Neural cell (in vitro differentiated cells): ENCODE measurements around the gene SMIM36.

Experiments
- CTCF ChIP-seq: fragments of 450-650 bp; IDR thresholded peaks from 2 replicates; pipeline ENCODE4 v1.5.1; 2014; ENCODE audit warnings: antibody characterized with exemption, mild to moderate bottlenecking, moderate library complexity; ENCODE audit not compliant: poor library complexity, severe bottlenecking
- EZH2 ChIP-seq: fragments of 200-600, 300-800 bp; shearing (Covaris generic), sonication (generic); IDR thresholded peaks from 2 replicates; pipeline ENCODE4 v1.6.1; 2014; ENCODE audit warnings: antibody characterized with exemption, low read length, borderline replicate concordance, mild to moderate bottlenecking; ENCODE audit not compliant: insufficient read depth, poor library complexity, severe bottlenecking

DNA sequence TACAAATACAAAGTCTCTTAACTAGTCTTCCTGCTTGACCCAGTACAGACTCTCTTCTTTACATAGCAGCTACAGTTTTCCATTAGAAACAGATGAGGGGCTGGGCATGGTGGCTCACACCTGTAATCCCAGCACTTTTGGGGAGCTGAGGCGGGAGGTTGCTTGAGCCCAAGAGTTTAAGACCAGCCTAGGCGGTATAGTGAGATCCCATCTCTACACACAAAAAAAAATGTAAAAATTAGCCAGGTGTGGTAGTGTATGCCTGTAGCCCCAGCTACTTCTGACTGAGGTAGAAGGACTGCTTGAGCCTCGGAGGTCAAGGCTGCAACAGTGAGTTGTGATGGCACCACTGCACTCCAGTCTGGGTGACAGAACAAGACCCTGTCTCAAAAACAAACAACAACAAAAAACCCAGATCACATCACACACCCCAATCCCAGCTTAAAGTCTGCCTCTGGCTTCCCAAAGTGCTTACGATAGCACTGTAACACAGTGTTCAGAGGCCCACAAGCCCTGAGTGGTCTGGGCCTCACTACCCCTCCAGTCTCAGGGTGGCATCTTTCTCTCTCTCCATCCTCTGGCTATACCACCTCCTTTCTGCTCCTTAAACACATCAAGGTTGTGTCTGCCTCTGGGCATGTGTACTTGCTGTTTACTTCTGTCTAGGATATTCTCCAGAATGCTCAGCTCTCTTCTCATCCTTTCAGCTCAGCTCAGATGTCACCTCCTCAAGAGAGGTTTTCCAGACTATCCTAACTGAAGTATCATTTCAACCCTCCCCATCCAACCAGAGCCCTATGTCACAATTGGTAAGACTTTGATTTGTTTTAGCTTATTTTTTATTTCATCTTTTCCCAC, 93.6 kb downstream of the SMIM36 start:
- TF ChIP-seq CTCF (no peak), EZH2 (no peak)
